Activated CD8-positive, alpha-beta T cell treated with anti-CD3 and anti-CD28 coated beads for 36 hours (primary cell): Measurements from ENCODE around the gene SLC12A7. TPM values are rescaled to one million over a fixed set of nuclear protein-coding genes. Genes with fewer than 3 reads are reported as not detected.
"Not testable (repeated sequence)": the region's sequence is repeated elsewhere in the genome, so short reads cannot be mapped to it uniquely, and the experiment has no call there.

Source experiments
- ATAC-seq: fragments of 200-7000 bp; cut with Tn5 transposase; one replicate; pipeline ENCODE4 v1.10.0; 2021; ENCODE audit warnings: mild to moderate bottlenecking, moderate library complexity
- CTCF ChIA-PET: fragments of 350-600 bp; sonication (Branson Sonifier 250); formaldehyde crosslinking; loops from one replicate; lab custom pipeline; 2021; ENCODE audit warnings: antibody characterized with exemption; lab: Charles Lee
- POLR2A ChIA-PET: fragments of 350-600 bp; sonication (Branson Sonifier 250); formaldehyde crosslinking; loops from one replicate; lab custom pipeline; 2021; ENCODE audit warnings: antibody characterized with exemption; lab: Charles Lee
- DNase-seq: peaks from one replicate; pipeline ENCODE4 v3.0.0-alpha.2; 2020
- H3K27ac Mint-ChIP-seq: one replicate; pipeline ENCODE4 v1.8.0; 2021; ENCODE audit warnings: mild to moderate bottlenecking, mixed read lengths
- H3K27me3 Mint-ChIP-seq: one replicate; pipeline ENCODE4 v1.8.0; 2021; ENCODE audit warnings: mixed read lengths
- H3K36me3 Mint-ChIP-seq: one replicate; pipeline ENCODE4 v1.8.0; 2021; ENCODE audit warnings: low read depth, mixed read lengths
- H3K4me1 Mint-ChIP-seq: one replicate; pipeline ENCODE4 v1.8.0; 2021; ENCODE audit warnings: low read depth, mixed read lengths
- H3K4me3 Mint-ChIP-seq: one replicate; pipeline ENCODE4 v1.8.0; 2021; ENCODE audit warnings: mild to moderate bottlenecking, moderate library complexity, mixed read lengths
- H3K9me3 Mint-ChIP-seq: one replicate; pipeline ENCODE4 v1.8.0; 2021; ENCODE audit warnings: mixed read lengths
- intact Hi-C: fragments of 100-400 bp; cut with micrococcal nuclease; formaldehyde crosslinking; loops from one replicate; pipeline ENCODE4 v1.10.0; 2022
- total RNA-seq, 2 experiments: library from RNA; stranded (reverse); gene quantifications; one replicate each; pipeline ENCODE4 v1.2.3, GENCODE V29; 2021
- TF ChIP-seq, protein P1 (sequence below): fragments of 200-600 bp; IDR thresholded peaks from one replicate; pipeline ENCODE4 v1.8.0; 2022; ENCODE audit warnings: antibody characterized with exemption, mild to moderate bottlenecking

The SLC12A7 gene
- total RNA-seq, 2 experiments from 2014 or later, result 21.6 to 24.8 TPM

DNA sequence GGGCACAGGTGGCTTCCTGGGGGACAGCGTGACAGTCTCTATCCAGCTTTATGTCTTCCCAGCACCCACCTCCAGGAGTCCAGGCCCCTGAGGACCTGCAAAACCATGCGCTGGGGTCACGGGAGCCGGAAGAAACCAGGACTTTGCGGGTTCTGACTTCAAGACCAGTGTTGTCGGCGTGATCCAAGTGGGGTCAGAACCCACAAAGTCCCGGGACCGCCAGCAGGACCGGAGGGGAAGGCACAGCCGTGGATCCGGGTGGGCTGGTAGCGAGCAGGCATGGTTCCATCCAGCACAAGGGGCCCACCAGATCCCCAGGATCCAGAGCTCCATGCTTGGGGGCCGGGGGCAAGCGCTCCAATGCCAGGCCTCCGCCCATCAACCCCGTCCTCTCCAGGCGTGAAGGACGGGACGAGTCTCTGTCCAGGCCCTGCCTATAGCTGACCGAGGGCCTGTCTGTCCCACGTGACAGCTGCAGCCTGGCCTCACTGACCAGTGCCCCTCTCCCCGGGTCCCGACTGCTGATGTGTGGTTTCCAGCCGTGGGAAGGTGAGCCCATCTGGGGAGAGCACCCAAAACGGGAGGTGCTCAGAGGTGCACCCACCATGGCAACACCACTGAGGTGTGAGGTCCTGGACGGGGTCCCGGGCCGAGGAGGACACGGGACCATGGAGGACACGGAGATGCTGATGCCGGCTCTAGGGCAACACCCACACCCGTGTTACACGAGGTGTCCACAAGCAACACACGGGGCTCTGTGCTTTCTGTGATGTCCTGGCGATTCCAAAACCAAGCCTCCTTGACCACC, 48.9 kb downstream of the SLC12A7 start:
- intact Hi-C loops, result no loop called here
- Mint-ChIP-seq H3K27ac (no peak overlapping the region), H3K9me3 (no peaks in the 10 kb centered on the region), H3K4me3 (no peak overlapping the region), H3K36me3 (no peaks in the 10 kb centered on the region), H3K27me3 (no peaks in the 10 kb centered on the region), H3K4me1 (no peaks in the 10 kb centered on the region)
- no peak for ATAC-seq
- CTCF ChIA-PET, result no interaction called here
- TF ChIP-seq, protein P1, sequence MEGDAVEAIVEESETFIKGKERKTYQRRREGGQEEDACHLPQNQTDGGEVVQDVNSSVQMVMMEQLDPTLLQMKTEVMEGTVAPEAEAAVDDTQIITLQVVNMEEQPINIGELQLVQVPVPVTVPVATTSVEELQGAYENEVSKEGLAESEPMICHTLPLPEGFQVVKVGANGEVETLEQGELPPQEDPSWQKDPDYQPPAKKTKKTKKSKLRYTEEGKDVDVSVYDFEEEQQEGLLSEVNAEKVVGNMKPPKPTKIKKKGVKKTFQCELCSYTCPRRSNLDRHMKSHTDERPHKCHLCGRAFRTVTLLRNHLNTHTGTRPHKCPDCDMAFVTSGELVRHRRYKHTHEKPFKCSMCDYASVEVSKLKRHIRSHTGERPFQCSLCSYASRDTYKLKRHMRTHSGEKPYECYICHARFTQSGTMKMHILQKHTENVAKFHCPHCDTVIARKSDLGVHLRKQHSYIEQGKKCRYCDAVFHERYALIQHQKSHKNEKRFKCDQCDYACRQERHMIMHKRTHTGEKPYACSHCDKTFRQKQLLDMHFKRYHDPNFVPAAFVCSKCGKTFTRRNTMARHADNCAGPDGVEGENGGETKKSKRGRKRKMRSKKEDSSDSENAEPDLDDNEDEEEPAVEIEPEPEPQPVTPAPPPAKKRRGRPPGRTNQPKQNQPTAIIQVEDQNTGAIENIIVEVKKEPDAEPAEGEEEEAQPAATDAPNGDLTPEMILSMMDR, result no peak
- POLR2A ChIA-PET, result no interaction called here
- no peak for DNase-seq

DNA sequence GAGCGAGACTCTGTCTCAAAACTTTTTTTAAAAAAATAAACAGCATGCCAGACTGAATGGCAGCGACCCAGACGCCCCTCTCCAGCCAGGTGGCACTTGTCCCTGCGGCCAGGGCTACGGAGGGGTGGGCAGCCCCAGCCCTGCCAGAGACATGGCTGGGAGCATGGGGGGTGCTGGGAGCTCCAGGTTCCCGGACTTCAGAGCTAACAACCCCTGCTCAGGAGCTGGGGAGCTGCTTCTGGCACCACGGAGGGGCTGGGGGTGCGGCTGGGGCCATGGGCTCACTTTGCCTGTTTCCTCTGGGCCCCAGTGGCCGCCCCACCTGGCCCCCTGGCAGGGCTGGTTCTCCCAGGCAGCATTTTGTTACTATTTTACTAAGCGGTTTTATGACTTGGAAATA, 49.9 kb downstream of the SLC12A7 start:
- Mint-ChIP-seq H3K4me3 (no peak overlapping the region), H3K36me3 (no peaks in the 10 kb centered on the region), H3K27me3 (no peaks in the 10 kb centered on the region), H3K9me3 (no peaks in the 10 kb centered on the region), H3K4me1 (no peaks in the 10 kb centered on the region), H3K27ac (no peak overlapping the region)
- no peak for DNase-seq
- POLR2A ChIA-PET, result no interaction called here
- intact Hi-C loops, result no loop called here
- no peak for ATAC-seq
- TF ChIP-seq, protein P1, result no peak
- CTCF ChIA-PET, result no interaction called here

GRCh38 chr5:1061292-1061691, 50.6 kb downstream of the SLC12A7 start:
- POLR2A ChIA-PET, intact Hi-C loops, CTCF ChIA-PET, H3K4me1 Mint-ChIP-seq, H3K4me3 Mint-ChIP-seq, H3K9me3 Mint-ChIP-seq, DNase-seq, ATAC-seq, H3K27ac Mint-ChIP-seq, H3K36me3 Mint-ChIP-seq, H3K27me3 Mint-ChIP-seq: not testable (repeated sequence)

GRCh38 chr5:1060535-1060981, 51.3 kb downstream of the SLC12A7 start:
- no peaks in the 10 kb centered on the region for H3K4me1 Mint-ChIP-seq
- H3K36me3 Mint-ChIP-seq, result no peaks in the 10 kb centered on the region
- H3K4me3 Mint-ChIP-seq, result no peak overlapping the region
- CTCF ChIA-PET, result no interaction called here
- no peak for ATAC-seq
- no peaks in the 10 kb centered on the region for H3K27me3 Mint-ChIP-seq
- H3K27ac Mint-ChIP-seq, result no peak overlapping the region
- H3K9me3 Mint-ChIP-seq, result no peaks in the 10 kb centered on the region
- POLR2A ChIA-PET, result no interaction called here
- DNase-seq, result no peak
- TF ChIP-seq, protein P1, result no peak
- intact Hi-C loops, result no loop called here

GRCh38 chr5:1059884-1060263, 52.0 kb downstream of the SLC12A7 start:
- no peak overlapping the region for H3K27ac Mint-ChIP-seq
- no peak overlapping the region for H3K4me3 Mint-ChIP-seq
- no peak for ATAC-seq
- CTCF ChIA-PET, result no interaction called here
- POLR2A ChIA-PET, result no interaction called here
- TF ChIP-seq, protein P1, result no peak
- H3K4me1 Mint-ChIP-seq, result no peaks in the 10 kb centered on the region
- DNase-seq, result no peak
- no peaks in the 10 kb centered on the region for H3K27me3 Mint-ChIP-seq
- no peaks in the 10 kb centered on the region for H3K9me3 Mint-ChIP-seq
- H3K36me3 Mint-ChIP-seq, result peaks cover 1% of the 10 kb centered on the region
- intact Hi-C loops, result no loop called here
